Dermis microvascular lymphatic vessel endothelial cell (primary cell): ENCODE results near the gene PLCB1. TPM values are rescaled to one million over a fixed set of nuclear protein-coding genes. Genes with fewer than 3 reads are reported as not detected.
"Not testable (repeated sequence)": the region's sequence is repeated elsewhere in the genome, so short reads cannot be mapped to it uniquely, and the experiment has no call there.

Experiments
- DNase-seq, 2 donors: peaks; one replicate each; pipeline versions ENCODE4 v3.0.0 to v3.0.0-alpha.2; 2010; ENCODE audit warnings: low read depth in 2 of 2
- total RNA-seq: library from RNA; depleted of rRNA; stranded (reverse); fragments of >200 nt; gene quantifications from 2 replicates; pipeline ENCODE4 v1.2.1, GENCODE V29; 2014

The PLCB1 gene
- total RNA-seq, 1 donor from 2014 or later = 13.1 TPM

GRCh38 chr20:8807480-8808201 is 675.6 kb downstream of the PLCB1 start:
- DNase-seq = no peak

DNA sequence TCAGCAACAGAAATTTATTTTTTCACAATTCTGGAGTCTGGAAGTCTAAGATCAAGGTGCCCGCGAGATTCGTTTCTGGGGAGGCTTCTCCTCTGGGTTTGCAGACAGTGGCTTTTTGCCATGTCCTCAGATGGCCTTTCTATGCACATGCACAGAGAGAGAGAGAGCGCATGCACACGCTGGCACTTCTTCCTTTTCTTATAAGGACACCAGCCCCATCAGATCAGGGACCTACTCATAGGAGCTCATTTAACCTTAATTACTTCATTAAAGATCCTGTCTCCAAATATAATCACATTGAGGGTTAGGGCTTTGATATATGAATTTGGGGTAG is 676.1 kb downstream of the PLCB1 start:
- no peak for DNase-seq

DNA sequence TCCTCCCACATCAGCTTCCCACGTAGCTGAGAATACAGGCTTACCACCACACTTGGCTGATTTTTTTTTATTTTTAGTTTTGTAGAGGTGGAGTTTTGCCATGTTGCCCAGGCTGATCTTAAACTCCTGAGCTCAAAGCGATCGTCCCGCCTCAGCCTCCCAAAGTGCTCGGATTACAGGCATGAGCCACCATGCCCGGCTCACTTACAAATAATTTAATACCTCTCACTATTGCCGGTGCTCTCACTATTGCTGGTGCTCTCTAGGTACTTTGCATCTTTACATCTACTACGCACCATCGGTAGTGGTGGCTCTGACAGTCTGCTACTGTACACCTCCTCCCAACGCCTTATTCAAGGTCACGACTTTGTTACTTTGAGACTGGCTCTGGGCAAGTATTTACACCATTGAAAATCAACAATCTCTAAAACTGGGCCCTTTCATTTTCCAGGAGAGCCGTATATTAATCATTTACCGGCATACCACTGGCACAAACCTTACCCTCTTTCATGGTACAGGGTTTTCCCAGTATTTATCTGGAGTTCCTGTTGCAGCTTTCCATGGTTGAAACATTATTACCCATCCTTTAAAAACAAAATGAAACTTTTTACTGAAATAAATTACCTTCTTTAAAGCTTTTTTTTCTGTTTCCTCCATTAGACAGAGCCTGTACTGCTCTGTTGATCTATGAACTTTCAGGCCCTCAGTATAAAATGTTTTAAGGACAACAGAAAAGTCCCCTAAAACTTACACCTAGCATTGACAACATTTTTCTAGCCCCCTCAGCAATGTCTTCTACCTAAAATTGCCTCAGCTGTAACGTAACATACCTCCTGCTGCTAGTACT is 677.3 kb downstream of the PLCB1 start:
- DNase-seq = no peak

- DNase-seq = peak in 1 of 2 donors; percentile 1
Observed at GRCh38 chr20:8811801-8812594, 679.9 kb downstream of the PLCB1 start.

DNA sequence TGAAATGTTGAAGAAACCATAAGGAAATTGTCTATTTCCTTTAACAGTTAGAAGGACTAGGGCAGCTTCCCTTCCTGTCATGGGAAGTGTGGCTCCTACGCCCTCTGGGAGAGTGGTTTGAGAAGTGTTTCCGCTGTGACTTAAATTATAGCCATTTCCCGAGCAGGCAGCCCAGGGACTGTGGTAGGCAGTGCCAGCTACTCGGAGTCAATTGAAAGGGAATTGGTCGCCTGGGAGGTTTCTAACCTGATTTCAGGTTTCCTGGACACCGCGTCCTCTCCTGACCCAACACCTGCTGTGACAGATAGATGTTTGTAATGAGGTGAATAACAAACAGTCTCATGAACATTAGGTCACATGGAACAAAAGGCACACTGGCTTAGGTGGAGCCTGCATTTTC is 680.8 kb downstream of the PLCB1 start:
- peak; percentile 90 to 93 for DNase-seq

DNA sequence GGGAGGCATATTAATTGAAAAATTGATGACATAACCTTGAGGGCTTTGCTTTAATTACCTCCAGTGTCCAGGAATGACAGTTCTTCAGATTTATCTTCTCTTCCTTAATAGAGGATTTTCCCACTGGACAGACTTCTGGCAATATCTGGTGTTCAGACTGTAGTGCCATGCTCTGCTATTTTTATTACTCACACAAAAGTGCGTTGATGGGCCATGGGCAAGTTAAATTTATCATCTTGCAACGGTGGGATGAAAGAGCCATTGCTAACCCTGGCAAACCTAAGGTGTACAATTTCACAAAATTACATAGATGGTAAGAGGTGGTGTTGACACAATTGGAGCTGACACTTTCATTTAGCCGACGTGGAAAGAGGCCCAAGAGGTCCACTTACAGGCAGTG is 683.1 kb downstream of the PLCB1 start:
- DNase-seq = no peak

DNA sequence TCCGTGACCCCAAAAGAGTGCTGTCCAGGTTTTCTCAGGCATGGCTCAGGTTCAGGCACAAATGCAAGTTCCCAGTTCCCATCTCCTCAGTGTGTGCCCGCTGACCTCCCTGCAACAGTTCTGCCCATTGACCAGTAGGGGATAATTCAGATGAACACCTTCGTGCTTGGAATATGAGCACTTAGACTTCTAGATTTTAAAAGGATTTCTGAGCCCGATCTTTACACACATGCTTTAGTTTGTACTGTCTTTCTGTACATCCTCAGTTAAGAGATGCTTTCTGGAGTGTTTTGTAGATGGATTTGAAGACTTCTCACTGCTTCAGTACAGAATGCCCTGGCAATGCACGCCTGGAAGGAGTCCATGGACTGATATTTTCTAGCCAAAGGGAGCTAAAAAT is 697.2 kb downstream of the PLCB1 start:
- DNase-seq = no peak

DNA sequence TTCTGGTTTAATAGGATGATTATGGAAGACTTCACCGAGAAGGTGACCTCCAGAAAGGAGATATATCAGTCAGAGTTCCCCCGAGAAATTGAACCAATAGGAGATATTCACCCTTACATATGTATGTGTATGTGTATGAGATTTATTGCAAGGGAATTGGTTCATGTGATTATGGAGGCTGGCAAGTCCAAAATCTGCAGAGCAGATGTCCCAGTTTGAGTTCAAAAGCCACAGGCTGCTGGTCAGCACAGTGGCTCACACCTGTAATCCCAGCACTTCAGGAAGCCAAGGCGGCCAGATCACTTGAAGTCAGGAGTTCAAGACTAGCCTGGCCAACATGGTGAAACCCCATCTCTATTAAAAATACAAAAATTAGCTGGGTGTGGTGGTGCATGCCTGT is 702.2 kb downstream of the PLCB1 start:
- not testable (repeated sequence) for DNase-seq

GRCh38 chr20:8834851-8835250 is 702.8 kb downstream of the PLCB1 start:
- DNase-seq = no peak

- peak in 1 of 2 donors; percentile 15 for DNase-seq
Observed at GRCh38 chr20:8837396-8837795, 705.3 kb downstream of the PLCB1 start.

GRCh38 chr20:8842525-8842924 is 710.5 kb downstream of the PLCB1 start:
- no peak for DNase-seq

DNA sequence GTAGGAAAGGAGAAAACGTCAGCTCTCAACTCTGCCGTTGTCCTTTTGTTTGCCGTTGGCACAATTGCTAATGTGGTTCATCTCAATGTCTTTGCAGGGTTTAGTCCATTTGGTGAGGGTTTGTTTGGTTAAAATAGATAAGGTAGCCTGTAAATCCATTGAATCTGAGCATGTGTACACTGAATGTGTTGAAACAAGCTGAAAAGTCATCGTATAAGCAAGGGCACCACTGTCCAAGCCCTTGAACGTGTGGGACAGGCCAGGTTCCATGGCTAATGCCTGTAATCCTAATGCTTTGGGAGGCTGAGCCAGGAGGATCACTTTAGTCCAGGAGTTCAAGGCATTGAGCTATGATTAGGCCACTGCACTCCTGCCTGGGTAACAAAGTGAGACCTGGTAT is 712.1 kb downstream of the PLCB1 start:
- no peak for DNase-seq

GRCh38 chr20:8849990-8850389 is 717.9 kb downstream of the PLCB1 start:
- DNase-seq = no peak

- no peak for DNase-seq
Observed at GRCh38 chr20:8851446-8851845, 719.4 kb downstream of the PLCB1 start.

DNA sequence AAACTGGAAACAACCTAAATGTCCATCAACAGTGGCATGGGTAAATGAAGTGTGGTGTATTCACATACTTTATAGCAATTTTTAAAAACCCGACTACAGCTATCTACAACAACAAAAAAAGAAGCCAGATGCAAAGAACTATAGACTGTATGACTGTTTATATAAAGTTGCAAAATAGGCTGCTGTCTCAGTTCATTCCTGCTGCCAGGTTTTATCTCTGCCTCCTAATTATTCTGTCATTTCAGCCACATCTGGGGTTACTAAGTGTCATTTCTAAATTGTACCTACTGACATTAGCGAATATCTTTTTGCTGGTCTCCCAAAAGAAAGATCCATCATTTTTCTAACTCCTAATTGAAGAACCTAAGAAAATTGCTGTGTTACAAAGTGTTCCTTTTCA is 719.9 kb downstream of the PLCB1 start:
- not testable (repeated sequence) for DNase-seq

DNA sequence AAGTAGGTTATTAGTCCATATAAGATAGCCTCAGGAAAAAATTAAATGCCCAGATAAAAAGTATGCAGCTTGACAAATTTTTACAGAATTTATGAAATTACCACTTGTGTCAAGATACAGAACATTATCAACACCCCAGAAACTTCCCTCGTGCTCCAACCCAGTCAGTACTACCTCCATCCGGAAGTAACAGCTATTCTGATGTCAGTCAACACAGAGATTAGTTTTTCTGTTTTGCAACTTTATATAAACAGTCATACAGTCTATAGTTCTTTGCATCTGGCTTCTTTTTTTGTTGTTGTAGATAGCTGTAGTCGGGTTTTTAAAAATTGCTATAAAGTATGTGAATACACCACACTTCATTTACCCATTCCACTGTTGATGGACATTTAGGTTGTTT is 721.1 kb downstream of the PLCB1 start:
- DNase-seq = peak; percentile 11 to 18

- DNase-seq = peak; percentile 78 to 81
Observed at GRCh38 chr20:8853805-8854338, 721.8 kb downstream of the PLCB1 start.

DNA sequence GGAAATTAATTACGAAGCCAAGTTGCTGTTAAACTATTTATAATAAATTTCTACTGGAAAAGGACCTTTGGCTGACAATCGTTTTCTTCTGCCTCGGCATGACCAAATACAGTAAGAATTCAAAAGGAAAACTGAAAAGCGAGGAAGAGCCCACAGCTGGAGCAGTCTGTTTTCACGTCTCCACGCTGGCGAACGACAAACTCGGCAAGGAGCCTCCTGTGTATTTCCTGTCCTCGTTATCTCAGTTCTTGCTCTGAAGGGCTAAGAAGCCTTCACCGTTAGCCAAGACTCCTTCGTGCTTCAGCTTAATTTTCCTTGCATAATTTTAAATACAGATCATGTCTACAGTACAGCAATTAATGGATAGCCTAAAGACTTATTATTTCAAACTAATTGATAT is 722.5 kb downstream of the PLCB1 start:
- DNase-seq = no peak

DNA sequence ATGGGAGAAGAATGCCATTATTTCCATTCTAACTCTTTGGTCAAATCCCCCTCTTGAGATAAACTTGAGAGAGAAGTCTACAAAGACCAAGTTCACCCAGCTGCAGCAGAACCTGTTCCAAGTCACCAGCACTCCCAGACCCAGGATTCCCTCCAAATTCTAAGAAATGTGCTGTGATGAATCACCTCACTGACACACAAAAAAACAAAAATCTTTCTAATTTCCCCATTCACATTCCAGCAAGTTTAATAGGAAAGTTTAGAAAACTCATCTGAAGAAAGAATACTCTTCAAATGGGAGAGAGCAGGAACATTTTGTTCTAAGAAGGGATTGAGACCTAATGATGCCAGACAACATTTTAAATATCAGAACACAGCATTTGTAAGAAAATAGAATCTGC is 723.2 kb downstream of the PLCB1 start:
- no peak for DNase-seq

GRCh38 chr20:8856668-8857067 is 724.6 kb downstream of the PLCB1 start:
- no peak for DNase-seq

DNA sequence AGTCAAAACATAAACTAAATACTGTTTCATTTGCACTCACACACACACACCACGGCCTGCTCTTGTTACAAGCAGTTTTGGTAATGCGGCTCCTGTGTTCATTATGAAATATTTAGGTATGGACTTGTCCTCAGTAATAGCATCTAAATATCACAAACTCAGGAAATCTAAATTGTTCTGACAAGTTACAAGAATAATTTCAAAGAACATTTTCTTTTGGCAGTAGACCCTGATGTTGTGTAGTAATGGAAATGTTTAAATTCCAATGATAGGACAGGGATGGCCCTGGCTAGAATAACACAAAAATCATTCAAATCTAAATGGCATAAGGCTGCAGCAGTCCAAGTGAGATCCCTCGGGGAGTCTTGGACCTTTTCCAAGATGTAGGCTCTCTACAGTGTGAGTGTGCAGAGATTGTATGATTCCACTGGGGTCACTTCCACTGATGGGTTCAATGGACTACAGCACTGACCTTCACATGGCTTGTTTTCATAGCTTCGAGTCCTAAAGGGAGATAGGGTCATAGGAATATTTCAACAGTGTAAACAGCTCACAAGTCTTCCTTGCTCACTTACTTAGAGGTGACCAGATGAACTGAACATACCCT is 726.2 kb downstream of the PLCB1 start:
- no peak for DNase-seq
